HepG2 (cell line): Measurements from ENCODE around the gene ETHE1. TPM values are rescaled to one million over a fixed set of nuclear protein-coding genes. Genes with fewer than 3 reads are reported as not detected.

Source experiments
- ATAC-seq: fragments of 200-7000 bp; cut with Tn5 transposase; 3 replicates; pipeline ENCODE4 v1.9.1; 2020; ENCODE audit warnings: mild to moderate bottlenecking, moderate library complexity
- BruUV-seq: library from RNA; stranded (reverse); fragments of 400-500 nt; replicated peaks from 2 replicates; lab custom pipeline; 2021; lab: Mats Ljungman, UMichigan
- CTCF ChIA-PET: fragments of 300-600 bp; formaldehyde crosslinking; extraction: SDS; loops from one replicate; lab custom pipeline; 2021; ENCODE audit warnings: low total read pairs, inconsistent platforms, low intra/inter-chr PET ratio; lab: Yijun Ruan, JAX
- POLR2A ChIA-PET: fragments of 350-600 bp; sonication (Branson Sonifier 250); formaldehyde crosslinking; loops from one replicate; lab custom pipeline; 2020; ENCODE audit warnings: antibody characterized with exemption, inconsistent platforms; lab: Yijun Ruan, JAX
- DNase-seq: peaks from one replicate; pipeline ENCODE4 v3.0.0-alpha.2; 2015; ENCODE audit warnings: low spot score
- FAIRE-seq: peaks from 3 replicates; lab custom pipeline; 2011; peaks lifted over from hg19 to GRCh38; lab: Jason Lieb, UNC
- H2AFZ ChIP-seq: one replicate; pipeline ENCODE4 v1.6.1; 2011; ENCODE audit warnings: low read length, inconsistent platforms
- H3K27ac ChIP-seq: fragments of 300-600 bp; 3 replicates; pipeline ENCODE4 v1.8.0; 2011; ENCODE audit warnings: mixed run types, mild to moderate bottlenecking, mixed read lengths, low read length, inconsistent platforms; ENCODE audit not compliant: insufficient read depth; ENCODE audit errors: extremely low read length
- H3K27me3 ChIP-seq, 2 experiments: fragments of 200-600 bp in 1 of 2; 2 replicates in 1 of 2; 3 replicates in 1 of 2; pipeline versions ENCODE4 v1.6.0 to v1.8.0; 2011; ENCODE audit warnings: low read length in 2 of 2, mild to moderate bottlenecking in 2 of 2, moderate library complexity in 2 of 2, inconsistent platforms in 1 of 2; ENCODE audit not compliant: insufficient read depth in 2 of 2, control insufficient read depth in 1 of 2
- H3K36me3 ChIP-seq, 2 experiments: fragments of 200-600 bp in 1 of 2; replicated peaks in 1 of 2; 2 replicates in 1 of 2; 3 replicates in 1 of 2; pipeline versions ENCODE4 v1.5.1 to v1.8.0; 2011; ENCODE audit warnings: low read length in 2 of 2, inconsistent platforms in 1 of 2; ENCODE audit not compliant: insufficient read depth in 2 of 2, control insufficient read depth in 1 of 2
- H3K4me1 ChIP-seq: 2 replicates; pipeline ENCODE4 v1.5.1; 2012; ENCODE audit warnings: low read length, inconsistent platforms; ENCODE audit not compliant: insufficient read depth
- H3K4me2 ChIP-seq: 2 replicates; pipeline ENCODE4 v1.6.0; 2011; ENCODE audit warnings: low read depth, low read length, inconsistent platforms
- H3K4me3 ChIP-seq, 3 experiments: fragments of 200-600 bp in 1 of 3; sonication (generic), shearing (Covaris generic) in 1 of 3; replicated peaks in 1 of 3; 2 replicates each; pipeline ENCODE4 v1.5.1; 2011 to 2016; ENCODE audit warnings: low read length in 3 of 3, inconsistent platforms in 2 of 3, low read depth in 2 of 3, mild to moderate bottlenecking in 2 of 3, control low read depth in 1 of 3, mixed read lengths in 1 of 3; ENCODE audit not compliant: insufficient read depth in 1 of 3
- H3K79me2 ChIP-seq: one replicate; pipeline ENCODE4 v1.6.1; 2011; ENCODE audit warnings: low read length, inconsistent platforms; ENCODE audit not compliant: insufficient read depth
- H3K9ac ChIP-seq: 2 replicates; pipeline ENCODE4 v1.6.0; 2011; ENCODE audit warnings: mild to moderate bottlenecking, low read depth, low read length, inconsistent platforms; ENCODE audit not compliant: insufficient read depth
- H3K9me3 ChIP-seq: 2 replicates; pipeline ENCODE4 v1.5.1; 2012; ENCODE audit warnings: mild to moderate bottlenecking, low read length
- H4K20me1 ChIP-seq: 2 replicates; pipeline ENCODE4 v1.6.0; 2011; ENCODE audit warnings: inconsistent platforms, mild to moderate bottlenecking, low read length, moderate library complexity; ENCODE audit not compliant: insufficient read depth
- KDM1A ChIP-seq: IDR thresholded peaks from 2 replicates; pipeline ENCODE4 v1.6.1; 2016; ENCODE audit warnings: missing compliant biosample characterization
- KDM2A ChIP-seq: sonication (generic); formaldehyde crosslinking; IDR thresholded peaks from 2 replicates; pipeline ENCODE4 v1.4.0; 2020; ENCODE audit warnings: low read depth, missing genetic modification reagents, borderline replicate concordance
- SAP130 ChIP-seq: IDR thresholded peaks from 2 replicates; pipeline ENCODE4 v1.6.1; 2016; ENCODE audit warnings: low read depth
- TBX3 ChIP-seq: fragments of 450-650 bp; IDR thresholded peaks from 2 replicates; pipeline ENCODE4 v1.6.1; 2017; ENCODE audit warnings: antibody characterized with exemption, mild to moderate bottlenecking, inconsistent platforms, borderline replicate concordance
- ZNF180 ChIP-seq: sonication (generic); formaldehyde crosslinking; IDR thresholded peaks from 2 replicates; pipeline ENCODE4 v1.4.0; 2020; ENCODE audit warnings: low read depth, missing genetic modification reagents, borderline replicate concordance
- ZNF317 ChIP-seq: sonication (generic); formaldehyde crosslinking; IDR thresholded peaks from 2 replicates; pipeline ENCODE4 v1.5.0; 2020; ENCODE audit warnings: mild to moderate bottlenecking, missing genetic modification reagents
- ZNF629 ChIP-seq: sonication (generic); formaldehyde crosslinking; conservative IDR thresholded peaks from 2 replicates; pipeline ENCODE4 v1.5.0; 2020; ENCODE audit warnings: missing genetic modification reagents
- WGBS: methylation state at CpG from one replicate; pipeline ENCODE4 v1.1.6; 2017; ENCODE audit warnings: low lambda C conversion rate; 5-methylcytosine and 5-hydroxymethylcytosine counted together
- in situ Hi-C: cut with HindIII; loops from 2 replicates; pipeline ENCODE4 v1.10.0; 2017; ENCODE audit warnings: low pct_unique_long_range_greater_than_20kb; ENCODE audit not compliant: extremely low pct_ligation_motif_present
- intact Hi-C: fragments of 100-400 bp; cut with micrococcal nuclease; formaldehyde crosslinking; loops from one replicate; pipeline ENCODE4 v1.10.0; 2022; ENCODE audit not compliant: unreplicated experiment
- polyA plus RNA-seq, 8 experiments: library from polyadenylated mRNA; depleted of rRNA in 3 of 8; stranded (reverse) in 7 of 8; unstranded in 1 of 8; fragments of >200 nt; fragmentation: Illumina TruSeq in 4 of 8; extraction: Trizol in 4 of 8; gene quantifications; 2 replicates each; pipeline versions ENCODE4 v1.2.1 to v1.2.3, GENCODE V29; 2011 to 2016; ENCODE audit warnings: low read depth in 4 of 8, missing spikeins in 1 of 8, mixed read lengths in 1 of 8; ENCODE audit not compliant: insufficient read depth in 1 of 8
- total RNA-seq, 5 experiments: library from RNA; depleted of rRNA; stranded (reverse); fragments of >200 nt; fragmentation: Illumina TruSeq; extraction: Trizol; gene quantifications; 2 replicates each; pipeline ENCODE4 v1.2.3, GENCODE V29; 2016; ENCODE audit warnings: low read depth in 1 of 5
- TF ChIP-seq, protein P1 (sequence below): IDR thresholded peaks from 2 replicates; pipeline ENCODE4 v1.6.1; 2012; ENCODE audit warnings: low read depth, low read length, improper control_type of control experiment
- TF ChIP-seq, protein P2 (sequence below): sonication (generic); formaldehyde crosslinking; conservative IDR thresholded peaks from 2 replicates; pipeline ENCODE4 v1.4.0; 2020; ENCODE audit warnings: missing genetic modification reagents
- TF ChIP-seq, protein P3 (sequence below): sonication (generic); formaldehyde crosslinking; IDR thresholded peaks from 2 replicates; pipeline ENCODE4 v1.4.0; 2020; ENCODE audit warnings: missing genetic modification reagents; ENCODE audit errors: not compliant biosample characterization
- TF ChIP-seq, protein P4 (sequence below): sonication (generic); formaldehyde crosslinking; IDR thresholded peaks from 2 replicates; pipeline ENCODE4 v1.5.1; 2020; ENCODE audit warnings: missing genetic modification reagents, mild to moderate bottlenecking, borderline replicate concordance

The ETHE1 gene
- total and polyA plus RNA-seq, 2 of the 13 experiments (the other 11 are each of a cell fraction or from before 2014, with no cell fraction given): 32.5 to 58.4 TPM

DNA sequence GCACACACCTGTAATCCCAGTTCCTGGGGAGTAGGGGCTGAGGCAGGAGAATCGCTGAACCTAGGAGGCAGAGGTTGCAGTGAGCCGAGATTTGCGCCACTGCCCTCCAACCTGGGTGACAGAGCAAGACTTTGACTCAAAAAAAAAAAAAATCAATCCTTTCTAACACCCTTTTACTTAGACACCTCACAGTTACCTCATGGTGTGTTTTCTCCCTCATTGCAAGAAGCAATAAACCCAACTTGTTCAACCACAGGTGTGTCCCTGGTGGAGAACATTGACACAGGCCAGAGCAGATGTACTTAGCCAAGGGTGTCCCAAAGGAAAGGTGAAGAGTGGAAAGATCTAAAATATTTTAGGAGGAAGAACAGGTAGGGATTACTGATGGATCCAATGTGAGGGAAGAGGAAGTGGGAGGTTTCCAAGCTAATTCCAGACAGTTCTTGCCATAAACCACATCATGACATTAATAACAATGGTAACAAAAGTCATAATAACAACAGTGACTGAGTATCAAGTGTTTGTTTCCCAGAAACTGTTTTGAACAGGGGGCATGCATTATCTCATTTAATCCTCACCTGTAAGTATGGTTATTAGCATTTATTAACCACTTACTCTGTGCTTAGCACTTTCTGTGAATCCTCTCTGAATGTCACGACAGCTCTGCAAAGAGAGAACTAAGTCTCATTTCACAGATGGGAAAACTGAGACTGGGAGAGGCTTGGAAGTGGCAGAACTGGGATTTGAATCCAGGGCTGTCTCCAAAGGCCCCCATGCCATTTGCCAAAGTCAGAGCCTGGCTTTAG is 58.4 kb downstream of the ETHE1 start:
- Histone ChIP-seq H3K27me3 (no peaks in the 10 kb centered on the region), H3K9ac (no peak overlapping the region), H4K20me1 (no peaks in the 10 kb centered on the region), H3K9me3 (no peaks in the 10 kb centered on the region), H3K4me2 (no peak overlapping the region; the same call in 1 of the 2 replicates)
- FAIRE-seq: no peak
- in situ Hi-C loops: no loop called here
- no peak for TF ChIP-seq TBX3
- TF ChIP-seq ZNF629: peak; percentile 63
- peak; percentile 59; the same call in 1 of the 2 replicates for TF ChIP-seq KDM1A (CRISPR knock-in tag)
- TF ChIP-seq, all 625 proteins: peak for 2
- DNase-seq: no peak
- BruUV-seq: no TSS peak
- ChIA-PET POLR2A (no interaction called here), CTCF (no interaction called here)
- ATAC-seq: no peak
- H3K4me1 ChIP-seq: peaks cover 35% of the 10 kb centered on the region
- 63% methylated on average over 4 of the region's 4 CpGs for WGBS
- H3K79me2 ChIP-seq: no peaks in the 10 kb centered on the region
- intact Hi-C loops: no loop called here
- H3K4me3 ChIP-seq: no peak overlapping the region
- no peak overlapping the region for H2AFZ ChIP-seq
- no peak overlapping the region for H3K27ac ChIP-seq
- H3K36me3 ChIP-seq: no peaks in the 10 kb centered on the region

DNA sequence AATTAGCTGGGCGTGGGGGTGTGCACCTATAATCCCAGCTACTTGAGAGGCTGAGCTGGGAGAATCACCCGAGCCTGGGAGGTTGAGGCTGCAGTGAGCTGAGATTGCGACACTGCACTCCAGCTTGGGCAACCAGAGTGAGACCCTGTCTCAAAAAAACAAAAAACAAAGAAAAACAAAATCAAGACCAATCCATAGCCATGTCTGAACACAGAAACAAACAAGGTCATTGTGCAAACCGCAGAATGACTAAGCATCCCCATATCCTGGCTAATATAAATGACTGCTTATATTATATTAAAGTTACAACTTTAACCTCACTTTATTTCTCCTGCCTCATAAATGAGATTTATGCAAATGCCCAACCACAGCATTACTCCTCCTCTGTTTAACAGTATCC is 59.3 kb downstream of the ETHE1 start:
- POLR2A ChIA-PET: interaction anchor here (0.7 to 1.0 kb wide), 3 partner anchors 16 to 37 kb away, joined by 3 read pairs; partner anchors contain the start of gene PHLDB3
- in situ Hi-C loops: no loop called here
- no peak overlapping the region for H2AFZ ChIP-seq
- H3K4me2 ChIP-seq: peak overlapping the region; percentile 67
- peaks cover 39% of the 10 kb centered on the region for H3K4me1 ChIP-seq
- H3K9ac ChIP-seq: peak overlapping the region; percentile 41; the same call in 1 of the 2 replicates
- H3K79me2 ChIP-seq: no peaks in the 10 kb centered on the region
- intact Hi-C loops: no loop called here
- BruUV-seq: no TSS peak
- ATAC-seq (no peak), FAIRE-seq (no peak), DNase-seq (peak; percentile 18)
- H3K4me3 ChIP-seq: 0 out of 6 replicates have a peak overlapping the region, but pooled peaks of 1 of the 3 experiments have one; percentile 7
- no peaks in the 10 kb centered on the region for H3K9me3 ChIP-seq
- H3K36me3 ChIP-seq: no peaks in the 10 kb centered on the region
- CTCF ChIA-PET: no interaction called here
- no peaks in the 10 kb centered on the region for H3K27me3 ChIP-seq
- peak overlapping the region; percentile 5 for H3K27ac ChIP-seq
- WGBS: 18% methylated on average over 4 of the region's 4 CpGs
- no peaks in the 10 kb centered on the region for H4K20me1 ChIP-seq
- TF ChIP-seq ZNF317 (CRISPR knock-in tag) (no peak), ZNF180 (no peak), KDM2A (CRISPR knock-in tag) (no peak), SAP130 (CRISPR knock-in tag) (0 out of 2 replicates have a peak, but pooled peaks have one; percentile 16)
- TF ChIP-seq, protein P1, sequence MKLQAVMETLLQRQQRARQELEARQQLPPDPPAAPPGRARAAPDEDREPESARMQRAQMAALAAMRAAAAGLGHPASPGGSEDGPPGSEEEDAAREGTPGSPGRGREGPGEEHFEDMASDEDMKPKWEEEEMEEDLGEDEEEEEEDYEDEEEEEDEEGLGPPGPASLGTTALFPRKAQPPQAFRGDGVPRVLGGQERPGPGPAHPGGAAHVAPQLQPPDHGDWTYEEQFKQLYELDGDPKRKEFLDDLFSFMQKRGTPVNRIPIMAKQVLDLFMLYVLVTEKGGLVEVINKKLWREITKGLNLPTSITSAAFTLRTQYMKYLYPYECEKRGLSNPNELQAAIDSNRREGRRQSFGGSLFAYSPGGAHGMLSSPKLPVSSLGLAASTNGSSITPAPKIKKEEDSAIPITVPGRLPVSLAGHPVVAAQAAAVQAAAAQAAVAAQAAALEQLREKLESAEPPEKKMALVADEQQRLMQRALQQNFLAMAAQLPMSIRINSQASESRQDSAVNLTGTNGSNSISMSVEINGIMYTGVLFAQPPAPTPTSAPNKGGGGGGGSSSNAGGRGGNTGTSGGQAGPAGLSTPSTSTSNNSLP: peak; percentile 18; the same call in 1 of the 2 replicates
- TF ChIP-seq, protein P2, sequence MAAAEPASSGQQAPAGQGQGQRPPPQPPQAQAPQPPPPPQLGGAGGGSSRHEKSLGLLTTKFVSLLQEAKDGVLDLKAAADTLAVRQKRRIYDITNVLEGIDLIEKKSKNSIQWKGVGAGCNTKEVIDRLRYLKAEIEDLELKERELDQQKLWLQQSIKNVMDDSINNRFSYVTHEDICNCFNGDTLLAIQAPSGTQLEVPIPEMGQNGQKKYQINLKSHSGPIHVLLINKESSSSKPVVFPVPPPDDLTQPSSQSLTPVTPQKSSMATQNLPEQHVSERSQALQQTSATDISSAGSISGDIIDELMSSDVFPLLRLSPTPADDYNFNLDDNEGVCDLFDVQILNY (CRISPR knock-in tag): no peak
- TF ChIP-seq, protein P3, sequence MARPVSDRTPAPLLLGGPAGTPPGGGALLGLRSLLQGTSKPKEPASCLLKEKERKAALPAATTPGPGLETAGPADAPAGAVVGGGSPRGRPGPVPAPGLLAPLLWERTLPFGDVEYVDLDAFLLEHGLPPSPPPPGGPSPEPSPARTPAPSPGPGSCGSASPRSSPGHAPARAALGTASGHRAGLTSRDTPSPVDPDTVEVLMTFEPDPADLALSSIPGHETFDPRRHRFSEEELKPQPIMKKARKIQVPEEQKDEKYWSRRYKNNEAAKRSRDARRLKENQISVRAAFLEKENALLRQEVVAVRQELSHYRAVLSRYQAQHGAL (CRISPR knock-in tag): no peak
- TF ChIP-seq, protein P4, sequence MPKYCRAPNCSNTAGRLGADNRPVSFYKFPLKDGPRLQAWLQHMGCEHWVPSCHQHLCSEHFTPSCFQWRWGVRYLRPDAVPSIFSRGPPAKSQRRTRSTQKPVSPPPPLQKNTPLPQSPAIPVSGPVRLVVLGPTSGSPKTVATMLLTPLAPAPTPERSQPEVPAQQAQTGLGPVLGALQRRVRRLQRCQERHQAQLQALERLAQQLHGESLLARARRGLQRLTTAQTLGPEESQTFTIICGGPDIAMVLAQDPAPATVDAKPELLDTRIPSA (CRISPR knock-in tag): no peak
